BE2C (cell line): ENCODE results near the gene RASAL1.

Experiments used
- DNase-seq: peaks from one replicate; pipeline ENCODE4 v3.0.0-alpha.2; 2020
- H3K27me3 ChIP-seq: fragments of 250-450 bp; sonication (Bioruptor Pico); 2 replicates; pipeline ENCODE4 v1.5.1; 2020; ENCODE audit warnings: mild to moderate bottlenecking
- H3K36me3 ChIP-seq: fragments of 250-450 bp; sonication (Bioruptor Pico); 2 replicates; pipeline ENCODE4 v1.5.1; 2020; ENCODE audit warnings: mild to moderate bottlenecking
- H3K4me1 ChIP-seq: fragments of 250-450 bp; sonication (Bioruptor Pico); 2 replicates; pipeline ENCODE4 v1.5.1; 2020
- H3K4me3 ChIP-seq: 2 replicates; pipeline ENCODE4 v1.5.1; 2011; ENCODE audit warnings: low read depth, low read length
- H3K9me3 ChIP-seq: fragments of 250-450 bp; sonication (Bioruptor Pico); 2 replicates; pipeline ENCODE4 v1.5.1; 2020
- TF ChIP-seq, protein P1 (sequence below): IDR thresholded peaks from 2 replicates; pipeline ENCODE4 v1.5.1; 2012; ENCODE audit warnings: mild to moderate bottlenecking, low read depth, low read length

RASAL1 gene

GRCh38 chr12:113152196-113152834, 16.8 kb upstream of the RASAL1 start:
- Histone ChIP-seq H3K36me3 (no peaks in the 10 kb centered on the region), H3K4me3 (peak overlapping the region; percentile 49), H3K27me3 (peaks cover 22% of the 10 kb centered on the region), H3K9me3 (no peaks in the 10 kb centered on the region), H3K4me1 (no peaks in the 10 kb centered on the region; the same call in 1 of the 2 replicates)
- TF ChIP-seq, protein P1, sequence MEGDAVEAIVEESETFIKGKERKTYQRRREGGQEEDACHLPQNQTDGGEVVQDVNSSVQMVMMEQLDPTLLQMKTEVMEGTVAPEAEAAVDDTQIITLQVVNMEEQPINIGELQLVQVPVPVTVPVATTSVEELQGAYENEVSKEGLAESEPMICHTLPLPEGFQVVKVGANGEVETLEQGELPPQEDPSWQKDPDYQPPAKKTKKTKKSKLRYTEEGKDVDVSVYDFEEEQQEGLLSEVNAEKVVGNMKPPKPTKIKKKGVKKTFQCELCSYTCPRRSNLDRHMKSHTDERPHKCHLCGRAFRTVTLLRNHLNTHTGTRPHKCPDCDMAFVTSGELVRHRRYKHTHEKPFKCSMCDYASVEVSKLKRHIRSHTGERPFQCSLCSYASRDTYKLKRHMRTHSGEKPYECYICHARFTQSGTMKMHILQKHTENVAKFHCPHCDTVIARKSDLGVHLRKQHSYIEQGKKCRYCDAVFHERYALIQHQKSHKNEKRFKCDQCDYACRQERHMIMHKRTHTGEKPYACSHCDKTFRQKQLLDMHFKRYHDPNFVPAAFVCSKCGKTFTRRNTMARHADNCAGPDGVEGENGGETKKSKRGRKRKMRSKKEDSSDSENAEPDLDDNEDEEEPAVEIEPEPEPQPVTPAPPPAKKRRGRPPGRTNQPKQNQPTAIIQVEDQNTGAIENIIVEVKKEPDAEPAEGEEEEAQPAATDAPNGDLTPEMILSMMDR, result no peak
- DNase-seq, result no peak

- TF ChIP-seq, protein P1, result 0 out of 2 replicates have a peak, but pooled peaks have one; percentile 3
- peaks cover 22% of the 10 kb centered on the region for H3K27me3 ChIP-seq
- DNase-seq, result no peak
- no peaks in the 10 kb centered on the region for H3K9me3 ChIP-seq
- no peaks in the 10 kb centered on the region for H3K36me3 ChIP-seq
- no peak overlapping the region for H3K4me3 ChIP-seq
- H3K4me1 ChIP-seq, result no peaks in the 10 kb centered on the region; the same call in 1 of the 2 replicates
Measured at GRCh38 chr12:113151655-113152054, 16.1 kb upstream of the RASAL1 start.

DNA sequence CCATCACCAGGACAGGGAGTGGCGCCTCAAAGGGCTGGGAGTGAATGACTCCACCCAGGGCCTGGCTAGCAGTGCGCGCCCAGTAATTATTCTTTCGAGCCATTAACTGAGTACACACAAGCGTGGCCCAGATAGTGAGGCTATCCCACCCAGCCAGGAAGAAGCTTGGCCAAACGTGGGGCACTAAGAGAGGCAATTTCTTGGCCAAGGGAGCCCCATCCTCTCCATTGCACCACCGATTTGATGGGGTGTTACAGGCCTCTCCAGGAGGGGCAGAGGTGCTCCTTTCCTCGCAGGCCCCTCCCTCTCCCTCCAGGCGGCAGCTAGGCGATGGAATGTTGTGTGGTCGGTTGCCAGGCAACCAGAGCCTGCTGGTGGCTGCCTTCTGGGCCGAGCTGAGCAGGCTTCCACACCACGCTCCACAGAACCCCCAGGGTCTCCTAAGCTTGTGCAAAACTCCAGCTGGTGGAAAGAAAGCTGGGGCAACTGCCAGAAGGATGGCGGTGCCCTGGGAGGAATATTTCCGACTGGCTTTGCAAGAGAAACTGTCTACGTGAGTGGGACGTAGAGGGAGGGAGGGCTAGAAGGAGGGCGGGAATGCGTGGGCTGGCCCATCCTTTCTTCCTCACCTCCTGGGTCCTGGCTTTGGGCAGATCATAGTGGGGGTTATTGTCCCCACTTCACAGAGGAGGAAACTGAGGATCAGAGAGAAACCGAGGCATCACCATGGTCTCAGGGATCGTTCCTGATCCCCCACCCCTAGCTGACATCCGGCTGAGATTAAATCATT, 14.0 kb upstream of the RASAL1 start, which contains the start of gene CFAP73:
Gene CFAP73, plus strand, starts transcription at position 364 of the 790 bp plus-strand sequence. Its CDS starts 134 bp downstream, at position 498.
- Histone ChIP-seq H3K4me1 (no peaks in the 10 kb centered on the region; the same call in 1 of the 2 replicates), H3K4me3 (peak within 1 kb of the TSS; percentile 15; the same call in 1 of the 2 replicates), H3K27me3 (peaks cover 18% of the 10 kb centered on the region), H3K9me3 (no peaks in the 10 kb centered on the region), H3K36me3 (no peaks in the 10 kb centered on the region)
- peak; percentile 85 for DNase-seq
- TF ChIP-seq, protein P1, result 0 out of 2 replicates have a peak, but pooled peaks have one; percentile 1

DNA sequence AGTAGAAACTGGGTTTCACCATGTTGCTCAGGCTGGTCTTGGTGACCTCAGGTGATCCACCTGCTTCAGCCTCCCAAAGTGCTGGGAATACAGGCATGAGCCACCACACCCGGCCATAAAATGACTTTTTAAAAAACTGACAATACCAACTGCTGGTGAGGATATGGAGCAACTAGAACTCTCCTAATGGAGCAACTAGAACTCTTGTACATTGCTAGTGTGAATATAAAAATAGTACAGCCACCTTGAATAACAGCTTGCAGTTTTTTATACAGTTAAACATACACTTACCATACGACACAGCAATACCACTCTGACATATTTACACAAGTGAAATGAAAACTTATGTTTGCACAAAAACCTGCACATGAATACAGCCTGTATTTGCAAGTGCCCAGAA, 11.4 kb upstream of the RASAL1 start:
- H3K27me3 ChIP-seq, result no peaks in the 10 kb centered on the region; the same call in 1 of the 2 replicates
- TF ChIP-seq, protein P1, result no peak
- DNase-seq, result no peak
- H3K4me3 ChIP-seq, result no peak overlapping the region
- no peaks in the 10 kb centered on the region; the same call in 1 of the 2 replicates for H3K4me1 ChIP-seq
- H3K9me3 ChIP-seq, result no peaks in the 10 kb centered on the region
- H3K36me3 ChIP-seq, result no peaks in the 10 kb centered on the region

GRCh38 chr12:113145720-113146551, 10.4 kb upstream of the RASAL1 start:
- H3K4me3 ChIP-seq, result no peak overlapping the region
- no peaks in the 10 kb centered on the region for H3K27me3 ChIP-seq
- no peaks in the 10 kb centered on the region for H3K36me3 ChIP-seq
- TF ChIP-seq, protein P1, result no peak
- DNase-seq, result no peak
- no peaks in the 10 kb centered on the region; the same call in 1 of the 2 replicates for H3K4me1 ChIP-seq
- H3K9me3 ChIP-seq, result no peaks in the 10 kb centered on the region
